ENCODE measurements around the gene AEBP1.

Gene AEBP1

GRCh38 chr7:44066494-44067063 lies 37.6 kb upstream of the AEBP1 start:
- no peak for DNase-seq (ENCODE audit: low read depth)

GRCh38 chr7:44067064-44067951 lies 36.8 kb upstream of the AEBP1 start:
- DNase-seq (ENCODE audit: low read depth): no peak

GRCh38 chr7:44068054-44068453 lies 36.1 kb upstream of the AEBP1 start:
- no peak for DNase-seq (ENCODE audit: low read depth)

- DNase-seq (ENCODE audit: low read depth): no peak
These were observed 32.3 kb upstream of the AEBP1 start for GRCh38 chr7:44071726-44072363.

- peak; percentile 67 for DNase-seq (ENCODE audit: low read depth)
These were observed 31.5 kb upstream of the AEBP1 start for GRCh38 chr7:44072364-44073231.

- DNase-seq (ENCODE audit: low read depth): no peak
These were observed 30.3 kb upstream of the AEBP1 start for GRCh38 chr7:44073664-44074348.

- DNase-seq (ENCODE audit: low read depth): no peak
These were observed 29.8 kb upstream of the AEBP1 start for GRCh38 chr7:44074349-44074695.

GRCh38 chr7:44075296-44076075 lies 28.7 kb upstream of the AEBP1 start:
- no peak for DNase-seq (ENCODE audit: low read depth)

GRCh38 chr7:44076101-44076895 lies 27.8 kb upstream of the AEBP1 start:
- no peak for DNase-seq (ENCODE audit: low read depth)

- DNase-seq (ENCODE audit: low read depth): no peak
These were observed 27.1 kb upstream of the AEBP1 start for GRCh38 chr7:44077061-44077460.

GRCh38 chr7:44077681-44078091 lies 26.5 kb upstream of the AEBP1 start:
- no peak for DNase-seq (ENCODE audit: low read depth)

- no peak for DNase-seq (ENCODE audit: low read depth)
These were observed 25.6 kb upstream of the AEBP1 start for GRCh38 chr7:44078521-44078920.

GRCh38 chr7:44079331-44080021 lies 24.7 kb upstream of the AEBP1 start:
- no peak for DNase-seq (ENCODE audit: low read depth)

- no peak for DNase-seq (ENCODE audit: low read depth)
These were observed 24.0 kb upstream of the AEBP1 start for GRCh38 chr7:44080118-44080517.

- no peak for DNase-seq (ENCODE audit: low read depth)
These were observed 23.4 kb upstream of the AEBP1 start for GRCh38 chr7:44080686-44081265.

- no peak for DNase-seq (ENCODE audit: low read depth)
These were observed 22.8 kb upstream of the AEBP1 start for GRCh38 chr7:44081266-44081748.

- DNase-seq (ENCODE audit: low read depth): peak; percentile 99
These were observed 21.5 kb upstream of the AEBP1 start for GRCh38 chr7:44082541-44083207.

GRCh38 chr7:44083796-44084195 lies 20.3 kb upstream of the AEBP1 start:
- no peak for DNase-seq (ENCODE audit: low read depth)
